HG02884 (cell line): ENCODE results near the gene CD8B2.
"Not testable (repeated sequence)": the region's sequence is repeated elsewhere in the genome, so short reads cannot be mapped to it uniquely, and the experiment has no call there.

Source experiments
- ATAC-seq: cut with Tn5 transposase; IDR thresholded peaks from one replicate; pipeline ENCODE4 v1.9.1; 2021; ENCODE audit warnings: mild to moderate bottlenecking, moderate library complexity; ENCODE audit not compliant: unreplicated experiment

CD8B2 gene

GRCh38 chr2:106486551-106487385 is at the start of gene CD8B2:
Gene CD8B2, plus strand, starts transcription at chr2:106487364. Its CDS starts 63 bp downstream, at chr2:106487427.
- ATAC-seq, result not testable (repeated sequence)

GRCh38 chr2:106461882-106462281 is 25.3 kb upstream of the CD8B2 start:
- ATAC-seq, result not testable (repeated sequence)

GRCh38 chr2:106467516-106467915 is 19.6 kb upstream of the CD8B2 start:
- not testable (repeated sequence) for ATAC-seq

GRCh38 chr2:106468107-106468506 is 19.1 kb upstream of the CD8B2 start, which contains the start of gene RGPD3:
Gene RGPD3, minus strand, starts transcription at chr2:106468413. Its CDS starts 125 bp downstream, at chr2:106468288.
- not testable (repeated sequence) for ATAC-seq

GRCh38 chr2:106470658-106471057 is 16.5 kb upstream of the CD8B2 start:
- peak; percentile 75 for ATAC-seq

GRCh38 chr2:106477647-106478046 is 9.5 kb upstream of the CD8B2 start:
- ATAC-seq, result not testable (repeated sequence)

GRCh38 chr2:106479563-106479962 is 7.6 kb upstream of the CD8B2 start:
- not testable (repeated sequence) for ATAC-seq

- ATAC-seq, result not testable (repeated sequence)
Observed at GRCh38 chr2:106487386-106488191, 425 bp downstream of the CD8B2 start.

- ATAC-seq, result not testable (repeated sequence)
Observed at GRCh38 chr2:106489701-106490100, 2.5 kb downstream of the CD8B2 start.

GRCh38 chr2:106492399-106492798 is 5.2 kb downstream of the CD8B2 start:
- ATAC-seq, result not testable (repeated sequence)

- not testable (repeated sequence) for ATAC-seq
Observed at GRCh38 chr2:106492913-106493312, 5.7 kb downstream of the CD8B2 start.

GRCh38 chr2:106498549-106498948 is 11.4 kb downstream of the CD8B2 start:
- not testable (repeated sequence) for ATAC-seq

GRCh38 chr2:106500350-106500749 is 13.2 kb downstream of the CD8B2 start:
- ATAC-seq, result not testable (repeated sequence)

GRCh38 chr2:106502351-106502750 is 15.2 kb downstream of the CD8B2 start:
- ATAC-seq, result not testable (repeated sequence)

GRCh38 chr2:106504192-106504591 is 17.0 kb downstream of the CD8B2 start:
- not testable (repeated sequence) for ATAC-seq

- ATAC-seq, result not testable (repeated sequence)
Observed at GRCh38 chr2:106504787-106505186, 17.6 kb downstream of the CD8B2 start.

- not testable (repeated sequence) for ATAC-seq
Observed at GRCh38 chr2:106506002-106506687, 19.0 kb downstream of the CD8B2 start.

GRCh38 chr2:106508660-106509373 is 21.7 kb downstream of the CD8B2 start:
- ATAC-seq, result not testable (repeated sequence)

- ATAC-seq, result not testable (repeated sequence)
Observed at GRCh38 chr2:106509374-106509770, 22.2 kb downstream of the CD8B2 start.

- not testable (repeated sequence) for ATAC-seq
Observed at GRCh38 chr2:106510791-106511190, 23.6 kb downstream of the CD8B2 start.
